Measurements from ENCODE around the gene PLS3. TPM values are rescaled to one million over a fixed set of nuclear protein-coding genes. Genes with fewer than 3 reads are reported as not detected.

PLS3 gene
- total RNA-seq, 1 experiment from 2014 or later, result 96.7 TPM

- TF ChIP-seq PREB (CRISPR knock-in tag; IDR thresholded peaks at IDR 0.05; ENCODE audit: borderline replicate concordance) (no peak), JAZF1 (CRISPR knock-in tag; IDR thresholded peaks at IDR 0.05) (no peak), OVOL2 (CRISPR knock-in tag; IDR thresholded peaks at IDR 0.05; ENCODE audit: borderline replicate concordance) (no peak), USF2 (CRISPR knock-in tag; IDR thresholded peaks at IDR 0.05) (no peak), GTF2I (CRISPR knock-in tag; conservative IDR thresholded peaks at IDR 0.05) (no peak), RELA (CRISPR knock-in tag; IDR thresholded peaks at IDR 0.05; ENCODE audit: borderline replicate concordance) (no peak), ATF3 (CRISPR knock-in tag; conservative IDR thresholded peaks at IDR 0.05) (no peak)
Observed at GRCh38 chrX:115581759-115582615, 21.0 kb downstream of the PLS3 start (continued).

- peak overlapping the region; percentile 34 for H3K4me3 Mint-ChIP-seq
- ChIA-PET POLR2A (no interaction called here), CTCF (interaction anchor here (1.2 kb wide), 1 partner anchor 60 kb away, joined by 5 read pairs; no protein-coding TSS in a partner anchor)
- peak overlapping the region; percentile 85 for H3K27ac Mint-ChIP-seq
- H3K36me3 Mint-ChIP-seq, result peaks cover 11% of the 10 kb centered on the region
- no peaks in the 10 kb centered on the region; the same call in 1 of the 2 replicates for H3K9me3 Mint-ChIP-seq
- peaks cover 38% of the 10 kb centered on the region for H3K4me1 Mint-ChIP-seq
- no peaks in the 10 kb centered on the region for H3K27me3 Mint-ChIP-seq (ENCODE audit: low read depth)
- DNase-seq (ENCODE audit: low spot score) (peak; percentile 26), ATAC-seq (peak; percentile 96)
- TF ChIP-seq AR (CRISPR knock-in tag; IDR thresholded peaks at IDR 0.05) (no peak), ZNF219 (CRISPR knock-in tag; IDR thresholded peaks at IDR 0.05; ENCODE audit: borderline replicate concordance) (no peak), JUN (CRISPR knock-in tag; IDR thresholded peaks at IDR 0.05) (no peak), ATF3 (CRISPR knock-in tag; conservative IDR thresholded peaks at IDR 0.05) (no peak)
Observed at GRCh38 chrX:115582616-115583495, 21.9 kb downstream of the PLS3 start.

GRCh38 chrX:115583496-115584004 lies 22.6 kb downstream of the PLS3 start:
- ATAC-seq (no peak), DNase-seq (ENCODE audit: low spot score) (no peak)
- CTCF ChIA-PET, result no interaction called here
- peaks cover 38% of the 10 kb centered on the region for H3K4me1 Mint-ChIP-seq
- H3K4me3 Mint-ChIP-seq, result peak overlapping the region; percentile 34
- no peaks in the 10 kb centered on the region for H3K9me3 Mint-ChIP-seq
- no peaks in the 10 kb centered on the region for H3K27me3 Mint-ChIP-seq (ENCODE audit: low read depth)
- H3K27ac Mint-ChIP-seq, result peak overlapping the region; percentile 73
- H3K36me3 Mint-ChIP-seq, result peaks cover 11% of the 10 kb centered on the region
- no peak for TF ChIP-seq CDX4 (CRISPR knock-in tag; IDR thresholded peaks at IDR 0.05; ENCODE audit: borderline replicate concordance)
- TF ChIP-seq RELA (CRISPR knock-in tag; IDR thresholded peaks at IDR 0.05; ENCODE audit: borderline replicate concordance), result no peak
- TF ChIP-seq ZBTB43 (CRISPR knock-in tag; IDR thresholded peaks at IDR 0.05), result no peak
- no peak for TF ChIP-seq JAZF1 (CRISPR knock-in tag; IDR thresholded peaks at IDR 0.05)
- TF ChIP-seq NR3C1 (CRISPR knock-in tag; conservative IDR thresholded peaks at IDR 0.05; ENCODE audit: low read depth), result no peak
- POLR2A ChIA-PET, result interaction anchor here (1.0 kb wide), 1 partner anchor 31 kb away, joined by 3 read pairs; no protein-coding TSS in a partner anchor

Measured in WTC11 (cell line).